Measurements from ENCODE around the gene ZNF662. TPM values are rescaled to one million over a fixed set of nuclear protein-coding genes. Genes with fewer than 3 reads are reported as not detected.

The ZNF662 gene
- total RNA-seq, 2 donors from 2014 or later = 8.6 to 15.5 TPM

GRCh38 chr3:42934910-42935309, 29.0 kb downstream of the ZNF662 start:
- H3K27me3 ChIP-seq (replicated peaks; ENCODE audit: insufficient read depth) = no peaks in the 10 kb centered on the region
- DNase-seq (ENCODE audit: low spot score) = no peak
- H3K36me3 ChIP-seq = no peaks in the 10 kb centered on the region
- 43% methylated on average over 2 of the region's 2 CpGs for WGBS
- no peaks in the 10 kb centered on the region for H3K9me3 ChIP-seq
- H3K4me3 ChIP-seq = no peak overlapping the region
- TF ChIP-seq CTCF (IDR thresholded peaks at IDR 0.05) (no peak), POLR2AphosphoS5 (IDR thresholded peaks at IDR 0.05) (no peak), POLR2A (IDR thresholded peaks at IDR 0.05) (no peak)
- H3K4me1 ChIP-seq (replicated peaks) = no peaks in the 10 kb centered on the region
- intact Hi-C loops (cut with DNase I) = no loop called here
- H3K27ac ChIP-seq = no peak overlapping the region

GRCh38 chr3:42935472-42935871, 29.5 kb downstream of the ZNF662 start:
- Histone ChIP-seq H3K4me3 (no peak overlapping the region), H3K27ac (no peak overlapping the region), H3K9me3 (no peaks in the 10 kb centered on the region), H3K27me3 (replicated peaks; ENCODE audit: insufficient read depth) (no peaks in the 10 kb centered on the region), H3K4me1 (replicated peaks) (no peaks in the 10 kb centered on the region), H3K36me3 (no peaks in the 10 kb centered on the region)
- no peak for TF ChIP-seq CTCF (IDR thresholded peaks at IDR 0.05)
- TF ChIP-seq POLR2A (IDR thresholded peaks at IDR 0.05) = no peak
- TF ChIP-seq POLR2AphosphoS5 (IDR thresholded peaks at IDR 0.05) = no peak
- intact Hi-C loops (cut with DNase I) = no loop called here
- no peak for DNase-seq (ENCODE audit: low spot score)
- WGBS = 89% methylated on average over 1 of the region's 1 CpG

- intact Hi-C loops (cut with DNase I) = no loop called here
- no peak for DNase-seq (ENCODE audit: low spot score)
- Histone ChIP-seq H3K36me3 (no peaks in the 10 kb centered on the region), H3K9me3 (no peaks in the 10 kb centered on the region), H3K27ac (no peak overlapping the region), H3K27me3 (replicated peaks; ENCODE audit: insufficient read depth) (no peaks in the 10 kb centered on the region), H3K4me1 (replicated peaks) (no peaks in the 10 kb centered on the region), H3K4me3 (peak overlapping the region; percentile 1 to 11)
- TF ChIP-seq POLR2AphosphoS5 (IDR thresholded peaks at IDR 0.05) (no peak), POLR2A (IDR thresholded peaks at IDR 0.05) (no peak), CTCF (IDR thresholded peaks at IDR 0.05) (no peak)
- WGBS = 82% methylated on average over 43 of the region's 43 CpGs
Observed at GRCh38 chr3:42936157-42936981, 30.4 kb downstream of the ZNF662 start.

- intact Hi-C loops (cut with DNase I) = no loop called here
- Histone ChIP-seq H3K36me3 (no peaks in the 10 kb centered on the region), H3K27me3 (replicated peaks; ENCODE audit: insufficient read depth) (no peaks in the 10 kb centered on the region), H3K9me3 (no peaks in the 10 kb centered on the region), H3K4me3 (no peak overlapping the region), H3K4me1 (replicated peaks) (no peaks in the 10 kb centered on the region), H3K27ac (no peak overlapping the region)
- no peak for DNase-seq (ENCODE audit: low spot score)
- 48% methylated on average over 3 of the region's 3 CpGs for WGBS
- TF ChIP-seq POLR2AphosphoS5 (IDR thresholded peaks at IDR 0.05) (no peak), POLR2A (IDR thresholded peaks at IDR 0.05) (no peak), CTCF (IDR thresholded peaks at IDR 0.05) (no peak)
Observed at GRCh38 chr3:42937334-42937733, 31.4 kb downstream of the ZNF662 start.

GRCh38 chr3:42942693-42943092, 36.8 kb downstream of the ZNF662 start:
- WGBS = 92% methylated on average over 1 of the region's 1 CpG
- intact Hi-C loops (cut with DNase I) = no loop called here

More at GRCh38 chr3:42942693-42943092, 36.8 kb downstream of the ZNF662 start:
- Histone ChIP-seq H3K4me1 (replicated peaks) (no peaks in the 10 kb centered on the region), H3K36me3 (no peaks in the 10 kb centered on the region), H3K9me3 (no peaks in the 10 kb centered on the region), H3K27me3 (replicated peaks; ENCODE audit: insufficient read depth) (no peaks in the 10 kb centered on the region), H3K4me3 (no peak overlapping the region), H3K27ac (no peak overlapping the region)
- no peak for DNase-seq (ENCODE audit: low spot score)
- no peak for TF ChIP-seq POLR2AphosphoS5 (IDR thresholded peaks at IDR 0.05)
- no peak for TF ChIP-seq POLR2A (IDR thresholded peaks at IDR 0.05)
- TF ChIP-seq CTCF (IDR thresholded peaks at IDR 0.05) = no peak

Measured in prostate gland (tissue), 2 donors.